ENCODE measurements around the gene LGR4. TPM values are rescaled to one million over a fixed set of nuclear protein-coding genes. Genes with fewer than 3 reads are reported as not detected.

LGR4 gene
- total and polyA plus RNA-seq, 4 donors, result 4.6 to 25.7 (median 21.5) TPM

- peak; percentile 12 for ATAC-seq (ENCODE audit: low FRiP score)
- no peak for DNase-seq
- H3K4me3 ChIP-seq (ENCODE audit: low read length in 2 of 2), result no peak overlapping the region
- intact Hi-C loops (cut with DNase I), result no loop called here
- WGBS, 2 donors, result 9 to 19% methylated on average over 3 of the region's 3 CpGs
- H3K9me3 ChIP-seq (ENCODE audit: control insufficient read depth, low read length), result no peaks in the 10 kb centered on the region
- no peaks in the 10 kb centered on the region for H3K36me3 ChIP-seq (ENCODE audit: control insufficient read depth in 1 of 2, insufficient read depth in 2 of 2, low read length in 1 of 2)
- H3K27ac ChIP-seq (ENCODE audit: low read depth in 1 of 2, low read length in 2 of 2), result peak overlapping the region in 1 of 2 donors; percentile 38
- peaks cover 11 to 20% of the 10 kb centered on the region in 2 donors for H3K4me1 ChIP-seq (ENCODE audit: control insufficient read depth in 1 of 2, insufficient read depth in 2 of 2, low read length in 2 of 2)
- H3K27me3 ChIP-seq (ENCODE audit: control insufficient read depth in 1 of 2, insufficient read depth in 2 of 2, low read length in 1 of 2), result no peaks in the 10 kb centered on the region
Measured at GRCh38 chr11:27406498-27407354, 65.9 kb downstream of the LGR4 start.

- Histone ChIP-seq H3K4me3 (ENCODE audit: low read length in 2 of 2) (no peak overlapping the region), H3K9me3 (ENCODE audit: control insufficient read depth, low read length) (no peaks in the 10 kb centered on the region), H3K36me3 (ENCODE audit: control insufficient read depth in 1 of 2, insufficient read depth in 2 of 2, low read length in 1 of 2) (no peaks in the 10 kb centered on the region), H3K27me3 (ENCODE audit: control insufficient read depth in 1 of 2, insufficient read depth in 2 of 2, low read length in 1 of 2) (no peaks in the 10 kb centered on the region), H3K4me1 (ENCODE audit: control insufficient read depth in 1 of 2, insufficient read depth in 2 of 2, low read length in 2 of 2) (peaks cover 11 to 20% of the 10 kb centered on the region in 2 donors), H3K27ac (ENCODE audit: low read depth in 1 of 2, low read length in 2 of 2) (peak overlapping the region in 1 of 2 donors; percentile 43)
- WGBS, 2 donors, result 1 to 10% methylated on average over 3 of the region's 3 CpGs
- DNase-seq (no peak), ATAC-seq (ENCODE audit: low FRiP score) (no peak)
- intact Hi-C loops (cut with DNase I), result no loop called here
Measured at GRCh38 chr11:27405134-27405533, 67.5 kb downstream of the LGR4 start.

- no peaks in the 10 kb centered on the region for H3K27me3 ChIP-seq (ENCODE audit: control insufficient read depth in 1 of 2, insufficient read depth in 2 of 2, low read length in 1 of 2)
- ATAC-seq (ENCODE audit: low FRiP score) (no peak), DNase-seq (no peak)
- 68 to 77% methylated on average over 2 of the region's 2 CpGs for WGBS, 2 donors
- H3K4me1 ChIP-seq (ENCODE audit: control insufficient read depth in 1 of 2, insufficient read depth in 2 of 2, low read length in 2 of 2), result peaks cover 11 to 14% of the 10 kb centered on the region in 2 donors
- no peaks in the 10 kb centered on the region for H3K9me3 ChIP-seq (ENCODE audit: control insufficient read depth, low read length)
- no peaks in the 10 kb centered on the region for H3K36me3 ChIP-seq (ENCODE audit: control insufficient read depth in 1 of 2, insufficient read depth in 2 of 2, low read length in 1 of 2)
- H3K4me3 ChIP-seq (ENCODE audit: low read length in 2 of 2), result no peak overlapping the region
- H3K27ac ChIP-seq (ENCODE audit: low read depth in 1 of 2, low read length in 2 of 2), result no peak overlapping the region
- intact Hi-C loops (cut with DNase I), result no loop called here
Measured at GRCh38 chr11:27404427-27404826, 68.2 kb downstream of the LGR4 start.

GRCh38 chr11:27403195-27403594 lies 69.4 kb downstream of the LGR4 start:
- ATAC-seq (ENCODE audit: low FRiP score), result no peak
- intact Hi-C loops (cut with DNase I), result no loop called here
- Histone ChIP-seq H3K4me3 (ENCODE audit: low read length in 2 of 2) (no peak overlapping the region), H3K36me3 (ENCODE audit: control insufficient read depth in 1 of 2, insufficient read depth in 2 of 2, low read length in 1 of 2) (no peaks in the 10 kb centered on the region), H3K9me3 (ENCODE audit: control insufficient read depth, low read length) (no peaks in the 10 kb centered on the region), H3K4me1 (ENCODE audit: control insufficient read depth in 1 of 2, insufficient read depth in 2 of 2, low read length in 2 of 2) (peaks cover 9 to 14% of the 10 kb centered on the region in 2 donors), H3K27me3 (ENCODE audit: control insufficient read depth in 1 of 2, insufficient read depth in 2 of 2, low read length in 1 of 2) (no peaks in the 10 kb centered on the region), H3K27ac (ENCODE audit: low read depth in 1 of 2, low read length in 2 of 2) (no peak overlapping the region)
- no peak for DNase-seq
- WGBS, 2 donors, result 97 to 98% methylated on average over 2 of the region's 2 CpGs

GRCh38 chr11:27402450-27402849 lies 70.1 kb downstream of the LGR4 start:
- ATAC-seq (ENCODE audit: low FRiP score) (no peak), DNase-seq (no peak)
- WGBS, 2 donors, result 96 to 99% methylated on average over 2 of the region's 2 CpGs
- H3K36me3 ChIP-seq (ENCODE audit: control insufficient read depth in 1 of 2, insufficient read depth in 2 of 2, low read length in 1 of 2), result no peaks in the 10 kb centered on the region
- no peak overlapping the region for H3K27ac ChIP-seq (ENCODE audit: low read depth in 1 of 2, low read length in 2 of 2)
- H3K27me3 ChIP-seq (ENCODE audit: control insufficient read depth in 1 of 2, insufficient read depth in 2 of 2, low read length in 1 of 2), result no peaks in the 10 kb centered on the region
- no peak overlapping the region for H3K4me3 ChIP-seq (ENCODE audit: low read length in 2 of 2)
- H3K9me3 ChIP-seq (ENCODE audit: control insufficient read depth, low read length), result no peaks in the 10 kb centered on the region
- intact Hi-C loops (cut with DNase I), result no loop called here
- peaks cover 9 to 16% of the 10 kb centered on the region in 2 donors for H3K4me1 ChIP-seq (ENCODE audit: control insufficient read depth in 1 of 2, insufficient read depth in 2 of 2, low read length in 2 of 2)

GRCh38 chr11:27401833-27402316 lies 70.7 kb downstream of the LGR4 start:
- Histone ChIP-seq H3K27me3 (ENCODE audit: control insufficient read depth in 1 of 2, insufficient read depth in 2 of 2, low read length in 1 of 2) (no peaks in the 10 kb centered on the region), H3K27ac (ENCODE audit: low read depth in 1 of 2, low read length in 2 of 2) (no peak overlapping the region), H3K36me3 (ENCODE audit: control insufficient read depth in 1 of 2, insufficient read depth in 2 of 2, low read length in 1 of 2) (no peaks in the 10 kb centered on the region), H3K9me3 (ENCODE audit: control insufficient read depth, low read length) (no peaks in the 10 kb centered on the region), H3K4me3 (ENCODE audit: low read length in 2 of 2) (no peak overlapping the region), H3K4me1 (ENCODE audit: control insufficient read depth in 1 of 2, insufficient read depth in 2 of 2, low read length in 2 of 2) (peaks cover 9 to 21% of the 10 kb centered on the region in 2 donors)
- WGBS, 2 donors, result 75 to 80% methylated on average over 5 of the region's 5 CpGs
- intact Hi-C loops (cut with DNase I), result no loop called here
- DNase-seq (no peak), ATAC-seq (ENCODE audit: low FRiP score) (no peak)

- Histone ChIP-seq H3K36me3 (ENCODE audit: control insufficient read depth in 1 of 2, insufficient read depth in 2 of 2, low read length in 1 of 2) (no peaks in the 10 kb centered on the region), H3K27me3 (ENCODE audit: control insufficient read depth in 1 of 2, insufficient read depth in 2 of 2, low read length in 1 of 2) (no peaks in the 10 kb centered on the region), H3K27ac (ENCODE audit: low read depth in 1 of 2, low read length in 2 of 2) (no peak overlapping the region), H3K9me3 (ENCODE audit: control insufficient read depth, low read length) (no peaks in the 10 kb centered on the region), H3K4me1 (ENCODE audit: control insufficient read depth in 1 of 2, insufficient read depth in 2 of 2, low read length in 2 of 2) (peaks cover 9 to 23% of the 10 kb centered on the region in 2 donors), H3K4me3 (ENCODE audit: low read length in 2 of 2) (no peak overlapping the region)
- DNase-seq, result no peak
- no peak for ATAC-seq (ENCODE audit: low FRiP score)
- 74 to 80% methylated on average over 5 of the region's 5 CpGs for WGBS, 2 donors
- intact Hi-C loops (cut with DNase I), result no loop called here
Measured at GRCh38 chr11:27401280-27401832, 71.2 kb downstream of the LGR4 start.

GRCh38 chr11:27398400-27398770 lies 74.2 kb downstream of the LGR4 start:
- Histone ChIP-seq H3K36me3 (ENCODE audit: control insufficient read depth in 1 of 2, insufficient read depth in 2 of 2, low read length in 1 of 2) (no peaks in the 10 kb centered on the region), H3K27ac (ENCODE audit: low read depth in 1 of 2, low read length in 2 of 2) (no peak overlapping the region), H3K4me1 (ENCODE audit: control insufficient read depth in 1 of 2, insufficient read depth in 2 of 2, low read length in 2 of 2) (peaks cover 5 to 17% of the 10 kb centered on the region in 2 donors), H3K9me3 (ENCODE audit: control insufficient read depth, low read length) (no peaks in the 10 kb centered on the region), H3K4me3 (ENCODE audit: low read length in 2 of 2) (no peak overlapping the region), H3K27me3 (ENCODE audit: control insufficient read depth in 1 of 2, insufficient read depth in 2 of 2, low read length in 1 of 2) (no peaks in the 10 kb centered on the region)
- ATAC-seq (ENCODE audit: low FRiP score) (no peak), DNase-seq (no peak)
- intact Hi-C loops (cut with DNase I), result no loop called here
- WGBS, 2 donors, result 79 to 94% methylated on average over 3 of the region's 3 CpGs

Data from aorta (tissue), 5 donors.